Measurements from ENCODE around the gene VPS18.
A peak's percentile ranks its signal among the peaks of the same experiment; 100 is the strongest.

VPS18 gene

GRCh38 chr15:40871749-40872617 is 22.3 kb upstream of the VPS18 start:
- no peak for TF ChIP-seq ZFX (IDR thresholded peaks at IDR 0.05)
- TF ChIP-seq, protein P1, sequence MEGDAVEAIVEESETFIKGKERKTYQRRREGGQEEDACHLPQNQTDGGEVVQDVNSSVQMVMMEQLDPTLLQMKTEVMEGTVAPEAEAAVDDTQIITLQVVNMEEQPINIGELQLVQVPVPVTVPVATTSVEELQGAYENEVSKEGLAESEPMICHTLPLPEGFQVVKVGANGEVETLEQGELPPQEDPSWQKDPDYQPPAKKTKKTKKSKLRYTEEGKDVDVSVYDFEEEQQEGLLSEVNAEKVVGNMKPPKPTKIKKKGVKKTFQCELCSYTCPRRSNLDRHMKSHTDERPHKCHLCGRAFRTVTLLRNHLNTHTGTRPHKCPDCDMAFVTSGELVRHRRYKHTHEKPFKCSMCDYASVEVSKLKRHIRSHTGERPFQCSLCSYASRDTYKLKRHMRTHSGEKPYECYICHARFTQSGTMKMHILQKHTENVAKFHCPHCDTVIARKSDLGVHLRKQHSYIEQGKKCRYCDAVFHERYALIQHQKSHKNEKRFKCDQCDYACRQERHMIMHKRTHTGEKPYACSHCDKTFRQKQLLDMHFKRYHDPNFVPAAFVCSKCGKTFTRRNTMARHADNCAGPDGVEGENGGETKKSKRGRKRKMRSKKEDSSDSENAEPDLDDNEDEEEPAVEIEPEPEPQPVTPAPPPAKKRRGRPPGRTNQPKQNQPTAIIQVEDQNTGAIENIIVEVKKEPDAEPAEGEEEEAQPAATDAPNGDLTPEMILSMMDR (conservative IDR thresholded peaks at IDR 0.05) = no peak
- H3K27ac ChIP-seq = peak overlapping the region; percentile 92

- no peak for TF ChIP-seq ZFX (IDR thresholded peaks at IDR 0.05)
- TF ChIP-seq, protein P1 (conservative IDR thresholded peaks at IDR 0.05) = no peak
- H3K27ac ChIP-seq = peak overlapping the region; percentile 92
Measured at GRCh38 chr15:40872791-40873693, 21.2 kb upstream of the VPS18 start.

DNA sequence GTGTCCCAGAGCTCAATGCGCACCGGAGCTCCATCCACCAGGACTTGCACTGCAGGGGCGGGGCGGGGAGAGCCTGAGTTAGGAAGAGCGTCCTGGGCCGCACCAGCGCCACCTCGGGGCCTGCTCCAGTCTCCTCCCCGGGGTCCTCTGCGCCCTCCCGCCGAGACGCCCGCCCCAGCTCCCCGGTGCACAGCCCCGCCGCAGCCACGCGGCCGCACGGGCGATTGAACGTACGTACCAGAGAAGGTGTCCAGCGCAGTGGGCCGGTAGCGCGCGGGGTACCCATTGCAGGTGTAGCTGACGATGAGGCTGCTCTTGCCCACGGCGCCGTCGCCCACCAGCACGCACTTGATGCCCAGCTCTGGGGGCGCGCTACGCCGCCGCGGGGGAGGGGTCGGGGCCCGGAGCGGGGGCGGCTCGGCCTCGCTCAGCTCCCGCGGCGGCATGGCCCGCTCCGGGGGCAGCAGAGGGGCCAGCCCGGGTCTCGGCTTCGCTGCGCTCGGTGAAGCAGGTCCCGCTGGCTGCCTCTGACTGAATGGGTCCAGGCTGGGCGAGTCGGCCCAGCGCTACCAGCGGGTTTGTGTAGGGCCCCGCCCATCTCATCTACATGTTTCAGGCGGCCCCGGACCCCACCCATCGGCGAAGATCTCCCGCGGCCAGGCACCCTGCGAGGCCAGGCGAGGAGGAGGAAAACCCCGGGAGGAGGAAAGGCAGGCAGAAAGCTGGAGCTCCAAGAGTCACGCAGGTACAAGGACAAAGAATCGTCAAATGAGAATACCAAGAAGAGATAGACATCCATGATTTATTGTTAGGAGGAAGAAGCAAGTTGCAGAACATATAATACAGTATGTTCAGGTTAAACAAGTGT is 20.3 kb upstream of the VPS18 start, which contains the start of gene RHOV:
RHOV (minus strand) TSS at position 541 of the 868 bp plus-strand sequence; CDS start at position 446, 95 bp downstream.
- H3K27ac ChIP-seq = peak within 1 kb of the TSS; percentile 92
- TF ChIP-seq ZFX (IDR thresholded peaks at IDR 0.05) = peak; percentile 69; the same call in 1 of the 2 replicates
- TF ChIP-seq, protein P1 (conservative IDR thresholded peaks at IDR 0.05) = peak; percentile 91

DNA sequence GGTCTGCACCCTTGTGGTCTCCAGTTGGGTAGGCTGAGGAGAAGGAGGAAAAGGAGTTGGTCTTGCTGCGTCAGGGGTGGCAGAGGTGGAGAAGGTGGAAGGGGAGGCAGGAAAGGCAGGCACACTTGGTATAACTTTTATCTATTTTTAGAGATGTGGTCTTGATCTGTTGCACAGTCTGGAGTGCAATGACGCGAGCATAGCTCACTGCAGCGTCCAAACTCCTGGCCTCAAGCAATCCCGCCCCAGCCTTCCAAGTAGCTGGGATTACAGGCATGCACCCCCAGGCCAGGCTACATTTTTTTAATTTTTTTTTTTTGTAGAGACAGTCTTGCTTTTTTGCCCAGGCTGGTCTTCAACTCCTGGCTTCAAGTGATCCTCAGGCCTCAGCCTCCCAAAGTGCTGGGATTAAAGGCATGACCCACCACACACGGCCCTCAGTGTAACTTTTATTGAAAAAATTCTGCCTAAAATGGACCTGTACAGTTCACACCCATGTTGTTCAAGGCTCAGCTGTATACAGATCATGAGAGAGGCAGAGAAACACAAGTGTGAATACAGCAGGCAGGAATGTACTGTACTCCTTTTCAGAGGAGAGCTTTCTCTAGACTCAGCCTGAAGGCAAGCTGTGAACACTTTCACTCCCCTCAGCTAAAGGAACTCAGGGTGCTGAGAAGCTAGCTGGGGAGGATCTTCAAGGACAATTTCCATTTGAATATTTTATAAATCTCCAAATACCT is 18.1 kb upstream of the VPS18 start:
- no peak for TF ChIP-seq ZFX (IDR thresholded peaks at IDR 0.05)
- TF ChIP-seq, protein P1 (conservative IDR thresholded peaks at IDR 0.05) = no peak
- no peak overlapping the region for H3K27ac ChIP-seq

DNA sequence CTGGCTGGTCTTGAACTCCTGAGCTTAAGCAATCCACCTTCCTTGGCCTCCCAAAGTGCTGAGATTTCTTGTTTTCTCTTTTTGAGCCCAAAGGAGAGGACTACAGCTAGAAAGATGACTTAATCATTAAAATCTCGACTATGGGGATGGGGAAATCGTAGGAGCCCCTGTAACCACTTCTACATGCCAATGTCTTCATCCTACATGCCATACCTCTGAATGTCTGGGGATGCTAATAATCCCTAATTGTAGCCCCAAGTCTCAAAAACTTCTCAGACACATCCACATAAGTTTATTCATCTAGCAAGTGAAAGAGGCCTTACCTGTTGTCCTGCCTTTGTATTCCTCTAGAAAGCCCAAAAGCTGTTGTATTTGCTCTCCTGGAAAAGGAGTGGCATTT is 16.6 kb upstream of the VPS18 start:
- TF ChIP-seq ZFX (IDR thresholded peaks at IDR 0.05) = no peak
- TF ChIP-seq, protein P1 (conservative IDR thresholded peaks at IDR 0.05) = no peak
- H3K27ac ChIP-seq = no peak overlapping the region

DNA sequence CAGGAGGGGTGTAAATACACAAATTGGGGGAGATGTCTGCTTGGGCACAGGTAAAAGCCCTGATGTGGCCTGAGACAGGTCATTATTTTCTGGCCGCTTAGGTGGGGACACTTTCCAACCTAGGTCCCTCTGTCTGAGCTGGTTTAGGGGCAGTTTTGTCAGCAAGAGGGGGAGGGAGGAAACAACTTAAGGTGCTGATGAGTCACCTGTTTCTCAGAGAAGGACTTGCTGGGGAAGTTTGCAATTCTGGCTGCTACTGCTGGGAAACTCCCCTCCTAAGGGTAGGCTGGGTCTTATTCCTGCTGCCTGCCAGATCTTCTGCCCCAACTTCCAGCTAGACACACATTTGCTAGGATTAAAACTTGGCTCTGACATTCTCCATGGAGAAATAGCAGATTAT is 15.5 kb upstream of the VPS18 start:
- no peak overlapping the region for H3K27ac ChIP-seq
- TF ChIP-seq ZFX (IDR thresholded peaks at IDR 0.05) = no peak
- TF ChIP-seq, protein P1 (conservative IDR thresholded peaks at IDR 0.05) = no peak

All from C4-2B (cell line).